ENCODE data around the gene SOS1.
A peak's percentile ranks its signal among the peaks of the same experiment; 100 is the strongest.

SOS1 gene

DNA sequence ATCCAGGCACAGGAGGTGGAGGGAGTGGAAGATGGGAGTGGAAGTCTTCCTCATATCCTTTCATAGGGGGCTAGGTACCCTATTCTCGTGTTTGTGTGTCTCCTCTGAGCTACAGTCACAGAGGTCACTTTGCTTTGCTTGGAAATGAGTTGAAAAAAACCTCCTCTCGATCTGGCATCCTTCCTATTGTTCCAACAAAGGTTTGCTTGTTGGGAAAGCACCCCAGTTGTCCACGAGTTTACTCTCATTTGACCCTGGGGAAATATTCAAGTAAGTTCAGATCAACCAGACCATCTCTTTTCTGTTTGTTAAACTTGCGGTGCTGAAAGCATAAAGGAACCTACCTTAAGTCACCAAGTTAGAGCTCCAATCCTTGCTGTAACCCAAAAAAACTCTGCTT is 171.9 kb downstream of the SOS1 start:
- TF ChIP-seq YY1 (IDR thresholded peaks at IDR 0.05; ENCODE audit: insufficient read depth, insufficient read length) (no peak), ZNF274 (IDR thresholded peaks at IDR 0.05; ENCODE audit: low read depth, low read length) (no peak), SUZ12 (IDR thresholded peaks at IDR 0.05; ENCODE audit: extremely low read depth, insufficient read depth, insufficient read length) (no peak)
- H3K9me3 ChIP-seq (ENCODE audit: insufficient read depth, low read length): no peaks in the 10 kb centered on the region
- no peaks in the 10 kb centered on the region for H3K27me3 ChIP-seq (ENCODE audit: insufficient read depth, insufficient read length)
- H3K36me3 ChIP-seq (ENCODE audit: insufficient read depth, insufficient read length, low read length): no peaks in the 10 kb centered on the region
- no peak for DNase-seq (ENCODE audit: low read depth, low spot score)
- H3K4me3 ChIP-seq (ENCODE audit: insufficient read length, low read depth): no peak overlapping the region
- H3K9ac ChIP-seq (ENCODE audit: insufficient read length, low read depth): no peak overlapping the region
- H3K4me1 ChIP-seq (ENCODE audit: insufficient read depth, insufficient read length): no peaks in the 10 kb centered on the region

DNA sequence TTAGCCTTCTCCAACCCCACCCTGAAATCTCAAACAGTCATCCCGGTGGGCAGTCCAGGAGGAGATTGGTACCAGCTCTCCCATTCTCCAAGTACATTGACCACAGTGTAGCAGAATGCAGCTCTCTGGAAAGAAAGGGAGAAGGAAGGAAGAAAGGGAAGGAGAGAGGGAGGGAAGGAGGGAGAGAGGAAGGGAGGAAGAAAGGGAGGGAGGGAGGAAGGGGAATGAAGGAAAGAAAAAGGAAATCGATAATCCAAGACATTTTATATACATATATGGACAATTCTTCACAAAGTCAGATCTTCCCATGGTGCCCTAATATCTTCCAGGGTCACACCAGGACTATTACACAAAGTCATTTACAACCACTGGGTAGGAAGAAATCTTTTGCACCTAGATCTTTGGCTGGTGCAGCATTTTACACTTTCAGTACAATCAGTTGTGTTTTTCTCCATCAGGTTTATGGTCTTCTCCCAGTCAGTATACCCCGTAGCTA is 172.4 kb downstream of the SOS1 start:
- DNase-seq (ENCODE audit: low read depth, low spot score): no peak
- Histone ChIP-seq H3K9me3 (ENCODE audit: insufficient read depth, low read length) (no peaks in the 10 kb centered on the region), H3K4me1 (ENCODE audit: insufficient read depth, insufficient read length) (no peaks in the 10 kb centered on the region), H3K36me3 (ENCODE audit: insufficient read depth, insufficient read length, low read length) (no peaks in the 10 kb centered on the region), H3K4me3 (ENCODE audit: insufficient read length, low read depth) (no peak overlapping the region), H3K27me3 (ENCODE audit: insufficient read depth, insufficient read length) (no peaks in the 10 kb centered on the region), H3K9ac (ENCODE audit: insufficient read length, low read depth) (no peak overlapping the region)
- no peak for TF ChIP-seq ZNF274 (IDR thresholded peaks at IDR 0.05; ENCODE audit: low read depth, low read length)
- TF ChIP-seq SUZ12 (IDR thresholded peaks at IDR 0.05; ENCODE audit: extremely low read depth, insufficient read depth, insufficient read length): no peak
- no peak for TF ChIP-seq YY1 (IDR thresholded peaks at IDR 0.05; ENCODE audit: insufficient read depth, insufficient read length)

DNA sequence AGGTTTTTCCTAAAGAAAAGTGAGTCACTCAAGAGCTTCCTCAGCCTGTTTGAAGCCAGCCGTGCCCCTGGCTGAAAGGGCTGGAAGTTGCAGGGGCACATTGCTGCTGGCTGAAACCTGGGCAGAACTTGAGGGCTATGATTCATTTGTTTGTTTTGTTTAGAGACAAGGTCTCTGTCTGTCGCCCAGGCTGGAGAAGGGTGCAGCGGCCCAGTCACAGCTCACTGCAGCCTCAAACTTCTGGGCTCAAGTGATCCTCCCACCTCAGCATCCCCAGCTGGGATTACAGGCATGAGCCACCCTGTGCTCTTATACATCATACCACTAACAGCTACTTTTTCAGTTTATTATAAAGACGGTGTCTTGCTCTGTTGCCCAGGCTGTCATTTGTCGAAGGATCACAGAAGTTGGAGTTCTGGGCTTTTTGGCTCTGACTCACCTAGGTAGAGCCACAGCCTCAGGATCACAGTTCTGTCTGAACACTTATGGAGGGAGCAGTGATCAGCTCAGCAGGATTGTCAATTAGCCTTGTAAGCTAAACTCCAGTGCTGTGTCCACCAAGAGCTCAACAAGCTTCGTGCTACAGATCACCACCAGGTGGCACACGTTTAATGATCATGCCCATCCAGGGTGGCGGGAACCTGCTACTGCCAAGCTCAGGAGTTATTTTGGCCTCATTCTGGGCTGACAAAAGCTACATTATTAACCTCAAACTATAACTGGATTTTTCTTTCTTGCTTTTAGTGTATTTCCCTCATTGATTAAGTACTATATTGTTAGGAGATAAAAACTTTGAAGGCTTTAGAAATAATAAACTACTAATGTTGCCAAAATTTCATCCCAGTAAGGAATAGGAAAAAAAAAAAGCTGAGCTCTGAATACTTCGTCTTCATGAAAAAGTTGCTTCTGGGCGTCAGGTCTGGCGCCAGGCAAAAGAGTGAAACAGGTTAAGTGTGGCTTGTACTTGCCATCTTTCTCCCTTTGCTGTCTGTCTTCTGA is 173.3 kb downstream of the SOS1 start:
- Histone ChIP-seq H3K4me3 (ENCODE audit: insufficient read length, low read depth) (no peak overlapping the region), H3K36me3 (ENCODE audit: insufficient read depth, insufficient read length, low read length) (no peaks in the 10 kb centered on the region), H3K4me1 (ENCODE audit: insufficient read depth, insufficient read length) (no peaks in the 10 kb centered on the region), H3K9ac (ENCODE audit: insufficient read length, low read depth) (peak overlapping the region; percentile 26), H3K9me3 (ENCODE audit: insufficient read depth, low read length) (no peaks in the 10 kb centered on the region), H3K27me3 (ENCODE audit: insufficient read depth, insufficient read length) (no peaks in the 10 kb centered on the region)
- DNase-seq (ENCODE audit: low read depth, low spot score): peak; percentile 87
- no peak for TF ChIP-seq ZNF274 (IDR thresholded peaks at IDR 0.05; ENCODE audit: low read depth, low read length)
- no peak for TF ChIP-seq SUZ12 (IDR thresholded peaks at IDR 0.05; ENCODE audit: extremely low read depth, insufficient read depth, insufficient read length)
- no peak for TF ChIP-seq YY1 (IDR thresholded peaks at IDR 0.05; ENCODE audit: insufficient read depth, insufficient read length)

DNA sequence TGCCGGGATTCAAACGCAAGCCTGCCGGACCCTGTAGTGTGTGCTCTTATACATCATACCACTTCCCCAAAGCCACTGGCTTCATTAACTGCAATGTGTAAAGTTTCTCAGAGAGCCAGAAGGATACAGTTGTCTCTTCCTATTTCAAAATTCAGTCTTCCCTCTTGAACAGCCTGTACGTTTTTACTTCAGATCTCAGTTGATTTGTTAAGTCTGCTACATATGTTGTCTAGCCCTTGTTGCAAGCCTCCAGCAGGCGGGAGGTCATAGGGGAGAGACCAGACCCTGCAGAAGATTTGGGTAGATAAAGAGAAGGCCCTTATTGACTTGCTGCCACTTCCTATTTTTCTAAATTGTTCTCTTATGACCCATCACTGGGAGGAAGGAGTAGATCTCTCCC is 174.9 kb downstream of the SOS1 start:
- no peak for DNase-seq (ENCODE audit: low read depth, low spot score)
- Histone ChIP-seq H3K4me1 (ENCODE audit: insufficient read depth, insufficient read length) (no peaks in the 10 kb centered on the region), H3K36me3 (ENCODE audit: insufficient read depth, insufficient read length, low read length) (no peaks in the 10 kb centered on the region), H3K9ac (ENCODE audit: insufficient read length, low read depth) (no peak overlapping the region), H3K4me3 (ENCODE audit: insufficient read length, low read depth) (no peak overlapping the region), H3K9me3 (ENCODE audit: insufficient read depth, low read length) (no peaks in the 10 kb centered on the region), H3K27me3 (ENCODE audit: insufficient read depth, insufficient read length) (no peaks in the 10 kb centered on the region)
- TF ChIP-seq ZNF274 (IDR thresholded peaks at IDR 0.05; ENCODE audit: low read depth, low read length) (no peak), SUZ12 (IDR thresholded peaks at IDR 0.05; ENCODE audit: extremely low read depth, insufficient read depth, insufficient read length) (no peak)

DNA sequence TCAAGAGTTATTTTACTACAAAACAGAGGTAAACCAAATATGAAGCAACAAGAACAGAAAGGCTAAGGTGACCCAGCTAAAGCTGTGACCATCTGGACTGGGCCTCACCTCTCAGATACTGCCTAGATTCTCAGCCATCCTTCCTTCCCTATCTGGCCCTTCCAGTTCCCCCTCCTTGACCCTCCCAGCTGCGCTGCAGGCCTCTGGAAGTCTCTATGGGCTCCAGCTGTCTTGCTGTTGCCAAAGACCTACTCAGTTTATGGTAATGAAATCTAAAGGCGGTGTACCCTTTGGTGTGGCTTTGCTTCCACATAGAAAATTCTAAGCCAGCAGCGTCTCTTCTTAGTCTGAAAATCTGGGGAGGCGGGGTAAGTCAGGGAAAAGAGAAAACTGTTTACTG is 175.5 kb downstream of the SOS1 start:
- Histone ChIP-seq H3K4me3 (ENCODE audit: insufficient read length, low read depth) (no peak overlapping the region), H3K27me3 (ENCODE audit: insufficient read depth, insufficient read length) (no peaks in the 10 kb centered on the region), H3K36me3 (ENCODE audit: insufficient read depth, insufficient read length, low read length) (no peaks in the 10 kb centered on the region), H3K9me3 (ENCODE audit: insufficient read depth, low read length) (no peaks in the 10 kb centered on the region), H3K4me1 (ENCODE audit: insufficient read depth, insufficient read length) (no peaks in the 10 kb centered on the region), H3K9ac (ENCODE audit: insufficient read length, low read depth) (no peak overlapping the region)
- DNase-seq (ENCODE audit: low read depth, low spot score): no peak
- TF ChIP-seq SUZ12 (IDR thresholded peaks at IDR 0.05; ENCODE audit: extremely low read depth, insufficient read depth, insufficient read length) (no peak), ZNF274 (IDR thresholded peaks at IDR 0.05; ENCODE audit: low read depth, low read length) (no peak), YY1 (IDR thresholded peaks at IDR 0.05; ENCODE audit: insufficient read depth, insufficient read length) (no peak)

DNA sequence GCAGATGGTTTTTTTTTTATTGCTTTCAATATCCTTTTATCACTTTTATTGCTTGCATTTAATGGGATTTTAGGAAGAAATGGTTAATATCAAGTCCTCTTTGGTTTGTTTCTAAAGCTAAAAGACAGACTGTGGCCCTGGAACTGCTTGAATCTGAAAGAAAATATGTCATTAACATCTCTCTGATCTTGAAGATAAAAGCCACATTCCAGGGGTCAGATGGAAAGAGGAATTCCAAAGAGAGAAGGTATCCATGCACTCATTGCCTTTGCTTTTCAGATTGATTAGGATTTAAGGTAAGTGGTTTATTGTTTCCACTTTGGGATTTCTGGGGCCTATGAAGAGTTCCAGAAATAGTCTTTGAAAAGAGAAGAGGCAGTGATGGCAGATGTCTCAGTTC is 177.1 kb downstream of the SOS1 start:
- no peaks in the 10 kb centered on the region for H3K4me1 ChIP-seq (ENCODE audit: insufficient read depth, insufficient read length)
- H3K9me3 ChIP-seq (ENCODE audit: insufficient read depth, low read length): no peaks in the 10 kb centered on the region
- H3K36me3 ChIP-seq (ENCODE audit: insufficient read depth, insufficient read length, low read length): no peaks in the 10 kb centered on the region
- DNase-seq (ENCODE audit: low read depth, low spot score): peak; percentile 32
- TF ChIP-seq SUZ12 (IDR thresholded peaks at IDR 0.05; ENCODE audit: extremely low read depth, insufficient read depth, insufficient read length) (no peak), YY1 (IDR thresholded peaks at IDR 0.05; ENCODE audit: insufficient read depth, insufficient read length) (no peak), ZNF274 (IDR thresholded peaks at IDR 0.05; ENCODE audit: low read depth, low read length) (no peak)
- no peaks in the 10 kb centered on the region for H3K27me3 ChIP-seq (ENCODE audit: insufficient read depth, insufficient read length)
- no peak overlapping the region for H3K4me3 ChIP-seq (ENCODE audit: insufficient read length, low read depth)
- no peak overlapping the region for H3K9ac ChIP-seq (ENCODE audit: insufficient read length, low read depth)

DNA sequence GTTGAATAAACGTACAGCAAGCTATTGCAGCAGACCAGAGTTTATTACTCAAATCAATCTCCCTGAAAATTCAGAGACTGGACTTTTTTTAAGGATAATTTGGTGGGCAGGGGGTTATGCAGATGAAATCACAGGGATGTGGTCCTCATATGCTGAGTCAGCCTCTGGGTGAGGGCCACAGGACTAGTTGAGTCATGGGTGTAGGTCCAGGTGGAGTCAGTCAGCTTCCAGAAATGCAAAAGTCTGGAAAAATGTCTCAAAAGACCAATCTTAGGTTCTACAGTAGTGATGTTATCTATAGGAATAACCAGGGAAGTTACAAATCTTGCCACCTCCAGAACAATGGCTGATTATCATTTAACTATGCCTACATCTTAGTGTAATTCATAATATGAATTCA is 180.1 kb downstream of the SOS1 start:
- no peak for DNase-seq (ENCODE audit: low read depth, low spot score)
- peaks cover 2% of the 10 kb centered on the region for H3K4me1 ChIP-seq (ENCODE audit: insufficient read depth, insufficient read length)
- H3K36me3 ChIP-seq (ENCODE audit: insufficient read depth, insufficient read length, low read length): no peaks in the 10 kb centered on the region
- no peak overlapping the region for H3K9ac ChIP-seq (ENCODE audit: insufficient read length, low read depth)
- no peaks in the 10 kb centered on the region for H3K27me3 ChIP-seq (ENCODE audit: insufficient read depth, insufficient read length)
- TF ChIP-seq SUZ12 (IDR thresholded peaks at IDR 0.05; ENCODE audit: extremely low read depth, insufficient read depth, insufficient read length): no peak
- no peak for TF ChIP-seq ZNF274 (IDR thresholded peaks at IDR 0.05; ENCODE audit: low read depth, low read length)
- TF ChIP-seq YY1 (IDR thresholded peaks at IDR 0.05; ENCODE audit: insufficient read depth, insufficient read length): no peak
- H3K9me3 ChIP-seq (ENCODE audit: insufficient read depth, low read length): no peaks in the 10 kb centered on the region
- no peak overlapping the region for H3K4me3 ChIP-seq (ENCODE audit: insufficient read length, low read depth)
